GM12875 (cell line): ENCODE data around the gene MAPKAP1.

Experiments
- H3K4me3 ChIP-seq: one replicate; pipeline ENCODE4 v1.5.1; 2011; ENCODE audit warnings: low read depth, low read length, control low read depth
- TF ChIP-seq, protein P1 (sequence below): IDR thresholded peaks from 2 replicates; pipeline ENCODE4 v1.5.1; 2011; ENCODE audit warnings: low read depth, mild to moderate bottlenecking, control low read depth, inconsistent platforms, low read length, moderate library complexity, borderline replicate concordance; ENCODE audit not compliant: insufficient read depth

MAPKAP1 gene

DNA sequence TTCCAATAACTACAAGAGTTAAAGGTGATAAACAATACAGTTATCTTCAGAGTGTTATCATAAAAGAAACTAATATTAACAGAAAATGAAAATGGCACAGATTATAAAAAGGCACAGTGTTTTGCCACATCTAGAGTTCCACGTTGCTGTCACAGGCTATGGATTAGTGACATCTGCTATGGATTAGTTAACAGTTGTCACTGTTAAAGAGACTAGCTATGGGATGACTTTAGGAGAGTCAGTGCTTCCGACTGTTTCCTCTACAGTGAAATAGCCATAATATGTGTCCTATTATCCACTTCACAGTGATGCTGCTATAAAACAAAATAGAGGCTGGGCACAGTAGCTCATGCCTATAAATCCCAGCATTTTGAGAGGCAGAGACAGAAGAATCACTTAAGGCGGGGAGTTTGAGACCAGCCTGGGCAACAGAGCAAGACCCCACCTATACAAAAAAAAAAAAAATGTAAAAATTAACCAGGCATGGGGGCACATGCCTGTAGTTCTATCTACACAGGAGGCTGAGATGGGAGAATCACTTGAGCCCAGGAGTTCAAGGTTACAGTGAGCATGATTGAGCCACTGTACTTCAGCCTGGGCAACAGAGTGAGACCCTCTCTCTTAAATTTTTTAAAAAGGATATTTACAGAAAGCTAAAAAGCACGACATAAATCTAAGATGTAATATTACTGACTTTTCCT lies 19.7 kb downstream of the MAPKAP1 start:
- H3K4me3 ChIP-seq, result no peak overlapping the region
- TF ChIP-seq, protein P1, sequence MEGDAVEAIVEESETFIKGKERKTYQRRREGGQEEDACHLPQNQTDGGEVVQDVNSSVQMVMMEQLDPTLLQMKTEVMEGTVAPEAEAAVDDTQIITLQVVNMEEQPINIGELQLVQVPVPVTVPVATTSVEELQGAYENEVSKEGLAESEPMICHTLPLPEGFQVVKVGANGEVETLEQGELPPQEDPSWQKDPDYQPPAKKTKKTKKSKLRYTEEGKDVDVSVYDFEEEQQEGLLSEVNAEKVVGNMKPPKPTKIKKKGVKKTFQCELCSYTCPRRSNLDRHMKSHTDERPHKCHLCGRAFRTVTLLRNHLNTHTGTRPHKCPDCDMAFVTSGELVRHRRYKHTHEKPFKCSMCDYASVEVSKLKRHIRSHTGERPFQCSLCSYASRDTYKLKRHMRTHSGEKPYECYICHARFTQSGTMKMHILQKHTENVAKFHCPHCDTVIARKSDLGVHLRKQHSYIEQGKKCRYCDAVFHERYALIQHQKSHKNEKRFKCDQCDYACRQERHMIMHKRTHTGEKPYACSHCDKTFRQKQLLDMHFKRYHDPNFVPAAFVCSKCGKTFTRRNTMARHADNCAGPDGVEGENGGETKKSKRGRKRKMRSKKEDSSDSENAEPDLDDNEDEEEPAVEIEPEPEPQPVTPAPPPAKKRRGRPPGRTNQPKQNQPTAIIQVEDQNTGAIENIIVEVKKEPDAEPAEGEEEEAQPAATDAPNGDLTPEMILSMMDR, result no peak

DNA sequence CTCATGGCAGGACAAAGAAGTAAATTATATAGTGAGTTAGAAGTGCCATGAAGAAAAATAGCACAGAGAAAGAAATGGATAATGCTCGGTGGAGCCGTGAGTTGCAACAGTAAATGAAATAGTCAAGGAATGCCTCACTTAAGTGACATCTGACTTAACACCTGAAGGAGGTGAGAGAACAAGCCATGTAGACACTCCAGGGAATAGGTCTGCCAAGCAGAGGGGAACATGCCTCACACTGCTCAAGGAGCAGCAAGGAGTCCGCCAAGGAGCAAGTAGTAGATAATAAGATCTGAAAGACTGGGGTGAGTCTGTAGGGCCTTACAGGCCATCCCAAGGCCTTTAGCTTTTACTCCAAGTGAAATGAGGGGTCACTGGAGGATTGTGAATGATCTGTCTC lies 21.8 kb downstream of the MAPKAP1 start:
- no peak overlapping the region for H3K4me3 ChIP-seq
- TF ChIP-seq, protein P1, result no peak

DNA sequence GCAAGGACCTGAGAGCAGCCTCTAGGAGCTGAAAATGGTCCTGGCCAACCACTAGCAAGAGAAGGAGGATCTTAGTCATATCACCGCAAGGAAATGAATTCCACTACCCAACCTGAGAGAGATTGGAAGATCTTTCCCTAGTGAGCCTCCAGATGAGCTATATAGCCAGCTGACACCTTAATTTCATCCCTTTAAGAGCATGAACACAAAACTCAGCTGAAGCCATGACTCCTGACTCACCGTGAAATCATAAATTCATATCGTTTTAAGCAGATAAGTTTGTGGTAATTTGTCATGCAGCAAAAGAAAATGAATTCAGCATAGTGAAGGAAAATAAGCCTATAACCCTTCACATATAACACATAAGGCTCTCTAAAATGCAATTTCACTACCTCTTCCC lies 23.5 kb downstream of the MAPKAP1 start:
- no peak overlapping the region for H3K4me3 ChIP-seq
- TF ChIP-seq, protein P1, result no peak

DNA sequence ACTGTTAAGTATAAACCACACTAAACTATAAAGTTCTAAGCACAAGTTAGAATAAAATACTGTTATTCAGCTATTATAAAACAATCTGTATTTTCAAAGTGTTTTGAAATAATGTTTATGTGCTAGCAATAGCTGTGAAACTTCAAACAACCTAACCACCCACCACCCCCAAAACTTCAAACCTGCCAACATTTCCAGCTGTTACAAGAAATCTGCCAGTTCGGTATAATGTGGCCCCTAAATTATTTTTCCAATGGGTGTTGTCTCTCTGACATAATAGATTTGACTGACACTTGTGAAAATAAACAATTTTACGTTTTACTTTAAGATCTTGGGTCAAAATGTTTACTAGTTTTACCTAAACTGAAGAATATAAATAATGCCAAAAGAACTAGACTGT lies 24.7 kb downstream of the MAPKAP1 start:
- no peak overlapping the region for H3K4me3 ChIP-seq
- TF ChIP-seq, protein P1, result no peak

DNA sequence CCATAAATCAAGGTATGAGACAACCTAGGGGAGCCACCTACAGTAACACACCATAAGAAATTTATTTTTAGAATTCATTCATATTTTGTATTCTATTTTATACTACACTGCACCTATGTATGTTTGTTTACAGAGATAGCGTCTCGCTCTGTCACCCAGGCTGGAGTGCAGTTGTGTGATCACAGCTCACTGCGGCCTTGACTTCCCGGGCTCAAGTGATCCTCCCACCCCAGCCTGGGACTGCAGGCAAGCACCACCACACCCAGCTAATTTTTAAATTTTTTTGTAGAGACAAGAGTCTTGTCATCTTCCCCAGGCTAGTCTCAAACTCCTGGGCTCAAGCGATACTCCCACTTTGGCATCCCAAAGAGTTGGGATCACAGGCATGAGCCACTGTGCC lies 25.4 kb downstream of the MAPKAP1 start:
- TF ChIP-seq, protein P1, result no peak
- no peak overlapping the region for H3K4me3 ChIP-seq

DNA sequence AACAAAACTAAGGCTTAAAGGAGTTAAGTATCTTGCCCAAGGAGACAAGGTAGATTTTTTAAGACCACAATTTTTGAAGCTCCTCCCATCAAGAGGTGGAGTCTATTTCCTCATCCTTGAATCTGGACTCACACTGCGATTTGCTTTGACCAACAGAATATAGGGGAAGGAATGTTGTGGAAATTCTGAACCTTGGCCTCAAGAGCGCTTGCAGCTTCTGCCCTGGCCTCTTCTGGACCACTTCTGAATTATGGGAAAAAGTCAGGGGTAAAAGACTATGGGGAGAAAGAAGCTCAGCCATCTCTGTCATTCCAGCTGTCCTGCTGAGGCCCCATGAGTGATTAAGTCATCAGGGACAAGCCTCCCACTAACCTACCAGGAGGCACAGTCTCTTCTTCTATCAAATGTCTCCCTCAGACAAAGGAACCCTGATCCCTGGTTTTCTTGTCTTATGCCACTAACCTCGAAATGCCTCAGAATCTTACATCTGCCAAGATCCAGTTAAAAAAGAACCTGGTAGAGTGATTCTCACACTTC lies 25.9 kb downstream of the MAPKAP1 start:
- H3K4me3 ChIP-seq, result no peak overlapping the region
- TF ChIP-seq, protein P1, result no peak

DNA sequence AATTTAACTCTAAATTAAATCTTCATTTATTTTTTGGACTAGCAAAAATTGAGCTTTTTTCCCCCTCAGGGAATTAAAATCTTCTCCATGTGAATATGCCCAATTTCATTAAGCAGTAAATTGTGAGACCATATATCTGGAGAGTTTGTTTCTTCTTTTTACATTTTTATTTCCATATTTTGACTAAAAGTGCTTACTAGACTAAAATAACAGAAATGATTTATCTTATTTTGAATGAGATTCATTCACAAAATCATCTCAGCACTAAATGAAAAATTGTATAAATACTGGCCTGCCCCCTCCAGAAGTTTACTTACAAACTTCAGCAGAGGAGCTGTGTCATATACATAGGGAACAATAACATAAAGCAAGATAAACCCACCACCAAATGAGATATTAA lies 26.6 kb downstream of the MAPKAP1 start:
- TF ChIP-seq, protein P1, result no peak
- H3K4me3 ChIP-seq, result no peak overlapping the region
